HEK293 (cell line): Measurements from ENCODE around the gene SPX.

Experiments
- FEZF1 ChIP-seq: fragments of 450-650 bp; formaldehyde crosslinking; IDR thresholded peaks from 2 replicates; pipeline ENCODE4 v1.5.1; 2016; ENCODE audit warnings: missing biosample characterization, missing genetic modification characterization
- GFI1B ChIP-seq: fragments of 450-650 bp; formaldehyde crosslinking; IDR thresholded peaks from 2 replicates; pipeline ENCODE4 v1.5.1; 2016; ENCODE audit warnings: missing biosample characterization, missing genetic modification characterization
- GLI2 ChIP-seq: fragments of 450-650 bp; formaldehyde crosslinking; IDR thresholded peaks from 2 replicates; pipeline ENCODE4; 2017; ENCODE audit warnings: missing biosample characterization, missing genetic modification characterization, low read depth, borderline replicate concordance
- GLIS2 ChIP-seq: fragments of 450-650 bp; formaldehyde crosslinking; IDR thresholded peaks from 2 replicates; pipeline ENCODE4 v1.5.1; 2016; ENCODE audit warnings: missing biosample characterization, missing genetic modification characterization
- OVOL3 ChIP-seq: fragments of 450-650 bp; formaldehyde crosslinking; IDR thresholded peaks from 2 replicates; pipeline ENCODE4 v1.5.1; 2016; ENCODE audit warnings: missing biosample characterization, missing genetic modification characterization
- RBAK ChIP-seq: fragments of 450-650 bp; formaldehyde crosslinking; IDR thresholded peaks from 2 replicates; pipeline ENCODE4 v1.5.1; 2016; ENCODE audit warnings: missing biosample characterization, missing genetic modification characterization
- TCF7L2 ChIP-seq: IDR thresholded peaks from 2 replicates; pipeline ENCODE4 v1.6.1; 2011; ENCODE audit warnings: low read depth, mild to moderate bottlenecking, inconsistent platforms, low read length, moderate library complexity, borderline replicate concordance
- ZBTB17 ChIP-seq: fragments of 450-650 bp; formaldehyde crosslinking; IDR thresholded peaks from 2 replicates; pipeline ENCODE4 v1.5.1; 2016; ENCODE audit warnings: missing biosample characterization, missing genetic modification characterization
- ZEB2 ChIP-seq: fragments of 450-650 bp; formaldehyde crosslinking; IDR thresholded peaks from 2 replicates; pipeline ENCODE4 v1.5.1; 2016; ENCODE audit warnings: missing biosample characterization, missing genetic modification characterization
- ZNF146 ChIP-seq: fragments of 450-650 bp; formaldehyde crosslinking; IDR thresholded peaks from 2 replicates; pipeline ENCODE4 v1.5.1; 2016; ENCODE audit warnings: missing biosample characterization, missing genetic modification characterization
- ZNF175 ChIP-seq: fragments of 450-650 bp; formaldehyde crosslinking; IDR thresholded peaks from 2 replicates; pipeline ENCODE4 v1.5.1; 2016; ENCODE audit warnings: missing biosample characterization, missing genetic modification characterization
- ZNF184 ChIP-seq: fragments of 450-650 bp; IDR thresholded peaks from 2 replicates; pipeline ENCODE4 v1.5.1; 2018; ENCODE audit warnings: missing biosample characterization, mild to moderate bottlenecking, missing genetic modification characterization
- ZNF274 ChIP-seq, 2 experiments: fragments of 200-500 bp in 1 of 2; fragments of 450-650 bp in 1 of 2; sonication (Bioruptor generic) in 1 of 2; formaldehyde crosslinking in 1 of 2; IDR thresholded peaks; 2 replicates each; pipeline versions ENCODE4 v1.5.1 to v1.6.1; 2014 to 2016; ENCODE audit warnings: borderline replicate concordance in 1 of 2, inconsistent platforms in 1 of 2, low read length in 1 of 2, missing biosample characterization in 1 of 2, missing genetic modification characterization in 1 of 2
- ZNF302 ChIP-seq: fragments of 450-650 bp; formaldehyde crosslinking; IDR thresholded peaks from 2 replicates; pipeline ENCODE4 v1.5.1; 2016; ENCODE audit warnings: missing biosample characterization, missing genetic modification characterization, low read depth
- ZNF423 ChIP-seq: fragments of 450-650 bp; formaldehyde crosslinking; IDR thresholded peaks from 2 replicates; pipeline ENCODE4 v1.5.1; 2016; ENCODE audit warnings: missing biosample characterization, missing genetic modification characterization
- ZNF426 ChIP-seq: fragments of 450-650 bp; formaldehyde crosslinking; IDR thresholded peaks from 2 replicates; pipeline ENCODE4 v1.5.1; 2017; ENCODE audit warnings: missing biosample characterization, missing genetic modification characterization, mild to moderate bottlenecking, inconsistent platforms, moderate library complexity
- ZNF433 ChIP-seq: fragments of 450-650 bp; formaldehyde crosslinking; IDR thresholded peaks from 2 replicates; pipeline ENCODE4 v1.5.1; 2016; ENCODE audit warnings: missing biosample characterization, missing genetic modification characterization, low read depth
- ZNF510 ChIP-seq: fragments of 450-650 bp; formaldehyde crosslinking; IDR thresholded peaks from 2 replicates; pipeline ENCODE4 v1.5.1; 2018; ENCODE audit warnings: mild to moderate bottlenecking, missing genetic modification characterization, missing biosample characterization; ENCODE audit not compliant: insufficient replicate concordance
- ZNF514 ChIP-seq: fragments of 450-650 bp; formaldehyde crosslinking; IDR thresholded peaks from 2 replicates; pipeline ENCODE4 v1.5.1; 2016; ENCODE audit warnings: missing biosample characterization, missing genetic modification characterization
- ZNF521 ChIP-seq: fragments of 450-650 bp; formaldehyde crosslinking; IDR thresholded peaks from 2 replicates; pipeline ENCODE4 v1.5.1; 2017; ENCODE audit warnings: missing biosample characterization, mild to moderate bottlenecking, missing genetic modification characterization
- ZNF548 ChIP-seq: fragments of 450-650 bp; formaldehyde crosslinking; IDR thresholded peaks from 2 replicates; pipeline ENCODE4 v1.5.1; 2016; ENCODE audit warnings: missing biosample characterization, missing genetic modification characterization
- ZNF596 ChIP-seq: fragments of 450-650 bp; IDR thresholded peaks from 2 replicates; pipeline ENCODE4 v1.5.0; 2018; ENCODE audit warnings: missing biosample characterization, mild to moderate bottlenecking, missing genetic modification characterization, moderate library complexity
- ZNF654 ChIP-seq: fragments of 450-650 bp; formaldehyde crosslinking; IDR thresholded peaks from 2 replicates; pipeline ENCODE4 v1.5.1; 2016; ENCODE audit warnings: low read depth, missing biosample characterization, missing genetic modification characterization
- ZNF670 ChIP-seq: fragments of 450-650 bp; formaldehyde crosslinking; IDR thresholded peaks from 2 replicates; pipeline ENCODE4 v1.5.1; 2016; ENCODE audit warnings: missing biosample characterization, missing genetic modification characterization, low read depth
- ZNF76 ChIP-seq: fragments of 450-650 bp; formaldehyde crosslinking; IDR thresholded peaks from 2 replicates; pipeline ENCODE4; 2016; ENCODE audit warnings: low read depth, missing biosample characterization, missing genetic modification characterization, borderline replicate concordance
- ZSCAN23 ChIP-seq: fragments of 450-650 bp; formaldehyde crosslinking; IDR thresholded peaks from 2 replicates; pipeline ENCODE4 v1.5.1; 2016; ENCODE audit warnings: missing biosample characterization, missing genetic modification characterization
- TF ChIP-seq, protein P1 (sequence below): fragments of 450-650 bp; formaldehyde crosslinking; IDR thresholded peaks from 2 replicates; pipeline ENCODE4 v1.5.1; 2016; ENCODE audit warnings: missing biosample characterization, missing genetic modification characterization, borderline replicate concordance
- TF ChIP-seq, protein P2 (sequence below): fragments of 450-650 bp; formaldehyde crosslinking; IDR thresholded peaks from 2 replicates; pipeline ENCODE4 v1.5.1; 2016; ENCODE audit warnings: missing biosample characterization, missing genetic modification characterization
- TF ChIP-seq, protein P3 (sequence below): fragments of 450-650 bp; formaldehyde crosslinking; IDR thresholded peaks from 2 replicates; pipeline ENCODE4 v1.5.1; 2016; ENCODE audit warnings: missing biosample characterization, missing genetic modification characterization
- TF ChIP-seq, protein P4 (sequence below): fragments of 450-650 bp; formaldehyde crosslinking; IDR thresholded peaks from 2 replicates; pipeline ENCODE4 v1.5.1; 2016; ENCODE audit warnings: missing biosample characterization, missing genetic modification characterization

The SPX gene

DNA sequence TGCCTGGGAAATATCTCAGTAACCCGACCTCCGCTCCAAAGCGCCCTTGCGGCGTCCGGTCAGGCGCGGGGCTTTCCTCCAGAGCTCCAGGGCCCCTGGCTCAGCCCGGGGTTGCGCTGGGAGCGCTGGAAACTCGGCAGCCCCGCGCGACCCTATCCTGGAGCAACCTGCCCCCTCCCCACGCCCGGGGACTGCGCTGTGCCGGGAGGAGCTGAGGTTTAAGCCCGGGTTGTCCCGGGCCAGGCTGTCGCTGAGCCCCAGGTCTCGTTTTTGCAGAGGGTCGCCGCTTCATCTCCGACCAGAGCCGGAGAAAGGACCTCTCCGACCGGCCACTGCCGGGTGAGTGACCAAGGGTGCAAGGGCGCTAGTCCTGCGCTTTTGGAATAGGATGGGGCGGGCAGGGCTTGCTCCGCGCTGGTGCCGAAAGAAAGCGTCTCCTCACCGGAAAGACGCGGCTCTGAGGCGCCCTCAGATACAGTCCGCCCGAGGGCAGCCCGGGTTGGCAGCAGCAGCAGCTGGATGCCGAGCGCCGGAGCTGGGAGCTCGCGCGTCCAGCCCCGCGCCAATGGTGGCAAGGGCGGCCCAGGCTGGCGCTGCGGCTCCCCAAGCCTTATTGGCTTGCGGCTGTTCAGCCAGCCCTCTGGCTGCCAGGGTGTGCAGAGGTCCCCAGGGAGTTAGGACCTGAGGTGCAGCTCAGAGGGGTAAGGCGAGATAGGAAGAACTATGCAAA lies 1.5 kb downstream of the SPX start (continued):
- TF ChIP-seq, protein P1, sequence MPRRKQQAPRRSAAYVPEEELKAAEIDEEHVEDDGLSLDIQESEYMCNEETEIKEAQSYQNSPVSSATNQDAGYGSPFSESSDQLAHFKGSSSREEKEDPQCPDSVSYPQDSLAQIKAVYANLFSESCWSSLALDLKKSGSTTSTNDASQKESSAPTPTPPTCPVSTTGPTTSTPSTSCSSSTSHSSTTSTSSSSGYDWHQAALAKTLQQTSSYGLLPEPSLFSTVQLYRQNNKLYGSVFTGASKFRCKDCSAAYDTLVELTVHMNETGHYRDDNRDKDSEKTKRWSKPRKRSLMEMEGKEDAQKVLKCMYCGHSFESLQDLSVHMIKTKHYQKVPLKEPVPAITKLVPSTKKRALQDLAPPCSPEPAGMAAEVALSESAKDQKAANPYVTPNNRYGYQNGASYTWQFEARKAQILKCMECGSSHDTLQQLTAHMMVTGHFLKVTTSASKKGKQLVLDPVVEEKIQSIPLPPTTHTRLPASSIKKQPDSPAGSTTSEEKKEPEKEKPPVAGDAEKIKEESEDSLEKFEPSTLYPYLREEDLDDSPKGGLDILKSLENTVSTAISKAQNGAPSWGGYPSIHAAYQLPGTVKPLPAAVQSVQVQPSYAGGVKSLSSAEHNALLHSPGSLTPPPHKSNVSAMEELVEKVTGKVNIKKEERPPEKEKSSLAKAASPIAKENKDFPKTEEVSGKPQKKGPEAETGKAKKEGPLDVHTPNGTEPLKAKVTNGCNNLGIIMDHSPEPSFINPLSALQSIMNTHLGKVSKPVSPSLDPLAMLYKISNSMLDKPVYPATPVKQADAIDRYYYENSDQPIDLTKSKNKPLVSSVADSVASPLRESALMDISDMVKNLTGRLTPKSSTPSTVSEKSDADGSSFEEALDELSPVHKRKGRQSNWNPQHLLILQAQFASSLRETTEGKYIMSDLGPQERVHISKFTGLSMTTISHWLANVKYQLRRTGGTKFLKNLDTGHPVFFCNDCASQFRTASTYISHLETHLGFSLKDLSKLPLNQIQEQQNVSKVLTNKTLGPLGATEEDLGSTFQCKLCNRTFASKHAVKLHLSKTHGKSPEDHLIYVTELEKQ (tag by site-specific recombination): no peak
- no peak for TF ChIP-seq ZNF596 (tag by site-specific recombination)
- TF ChIP-seq, protein P2, sequence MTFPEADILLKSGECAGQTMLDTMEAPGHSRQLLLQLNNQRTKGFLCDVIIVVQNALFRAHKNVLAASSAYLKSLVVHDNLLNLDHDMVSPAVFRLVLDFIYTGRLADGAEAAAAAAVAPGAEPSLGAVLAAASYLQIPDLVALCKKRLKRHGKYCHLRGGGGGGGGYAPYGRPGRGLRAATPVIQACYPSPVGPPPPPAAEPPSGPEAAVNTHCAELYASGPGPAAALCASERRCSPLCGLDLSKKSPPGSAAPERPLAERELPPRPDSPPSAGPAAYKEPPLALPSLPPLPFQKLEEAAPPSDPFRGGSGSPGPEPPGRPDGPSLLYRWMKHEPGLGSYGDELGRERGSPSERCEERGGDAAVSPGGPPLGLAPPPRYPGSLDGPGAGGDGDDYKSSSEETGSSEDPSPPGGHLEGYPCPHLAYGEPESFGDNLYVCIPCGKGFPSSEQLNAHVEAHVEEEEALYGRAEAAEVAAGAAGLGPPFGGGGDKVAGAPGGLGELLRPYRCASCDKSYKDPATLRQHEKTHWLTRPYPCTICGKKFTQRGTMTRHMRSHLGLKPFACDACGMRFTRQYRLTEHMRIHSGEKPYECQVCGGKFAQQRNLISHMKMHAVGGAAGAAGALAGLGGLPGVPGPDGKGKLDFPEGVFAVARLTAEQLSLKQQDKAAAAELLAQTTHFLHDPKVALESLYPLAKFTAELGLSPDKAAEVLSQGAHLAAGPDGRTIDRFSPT (tag by site-specific recombination): peak; percentile 90
- TF ChIP-seq ZNF514 (tag by site-specific recombination): no peak
- no peak for TF ChIP-seq ZNF521 (tag by site-specific recombination)
- TF ChIP-seq, protein P3, sequence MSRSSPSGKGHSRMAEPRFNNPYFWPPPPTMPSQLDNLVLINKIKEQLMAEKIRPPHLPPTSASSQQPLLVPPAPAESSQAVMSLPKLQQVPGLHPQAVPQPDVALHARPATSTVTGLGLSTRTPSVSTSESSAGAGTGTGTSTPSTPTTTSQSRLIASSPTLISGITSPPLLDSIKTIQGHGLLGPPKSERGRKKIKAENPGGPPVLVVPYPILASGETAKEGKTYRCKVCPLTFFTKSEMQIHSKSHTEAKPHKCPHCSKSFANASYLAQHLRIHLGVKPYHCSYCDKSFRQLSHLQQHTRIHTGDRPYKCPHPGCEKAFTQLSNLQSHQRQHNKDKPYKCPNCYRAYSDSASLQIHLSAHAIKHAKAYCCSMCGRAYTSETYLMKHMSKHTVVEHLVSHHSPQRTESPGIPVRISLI (tag by site-specific recombination): no peak
- no peak for TF ChIP-seq ZNF302 (tag by site-specific recombination)
- TF ChIP-seq ZNF670 (tag by site-specific recombination): no peak
- TF ChIP-seq RBAK (tag by site-specific recombination): no peak
- TF ChIP-seq GLI2 (tag by site-specific recombination): no peak
- TF ChIP-seq ZNF184 (tag by site-specific recombination): no peak
- TF ChIP-seq GFI1B (tag by site-specific recombination): no peak
- peak; percentile 67 for TF ChIP-seq ZBTB17 (tag by site-specific recombination)
- peak; percentile 89 for TF ChIP-seq ZNF423 (tag by site-specific recombination)
- TF ChIP-seq FEZF1 (tag by site-specific recombination): no peak
- TF ChIP-seq GLIS2: peak; percentile 50
- no peak for TF ChIP-seq ZNF274 (IDR thresholded peaks at IDR 0.05; ENCODE audit: low read length)
- no peak for TF ChIP-seq ZNF274 (tag by site-specific recombination; IDR thresholded peaks at IDR 0.05; ENCODE audit: borderline replicate concordance)
- no peak for TF ChIP-seq ZNF76 (tag by site-specific recombination)
- no peak for TF ChIP-seq ZEB2 (tag by site-specific recombination)
- no peak for TF ChIP-seq TCF7L2
- no peak for TF ChIP-seq ZNF548 (tag by site-specific recombination)
- TF ChIP-seq ZNF146 (tag by site-specific recombination): no peak
- no peak for TF ChIP-seq ZNF426 (tag by site-specific recombination)
- no peak for TF ChIP-seq ZNF654
- TF ChIP-seq ZSCAN23 (tag by site-specific recombination): no peak
- no peak for TF ChIP-seq ZNF510
- TF ChIP-seq, protein P4, sequence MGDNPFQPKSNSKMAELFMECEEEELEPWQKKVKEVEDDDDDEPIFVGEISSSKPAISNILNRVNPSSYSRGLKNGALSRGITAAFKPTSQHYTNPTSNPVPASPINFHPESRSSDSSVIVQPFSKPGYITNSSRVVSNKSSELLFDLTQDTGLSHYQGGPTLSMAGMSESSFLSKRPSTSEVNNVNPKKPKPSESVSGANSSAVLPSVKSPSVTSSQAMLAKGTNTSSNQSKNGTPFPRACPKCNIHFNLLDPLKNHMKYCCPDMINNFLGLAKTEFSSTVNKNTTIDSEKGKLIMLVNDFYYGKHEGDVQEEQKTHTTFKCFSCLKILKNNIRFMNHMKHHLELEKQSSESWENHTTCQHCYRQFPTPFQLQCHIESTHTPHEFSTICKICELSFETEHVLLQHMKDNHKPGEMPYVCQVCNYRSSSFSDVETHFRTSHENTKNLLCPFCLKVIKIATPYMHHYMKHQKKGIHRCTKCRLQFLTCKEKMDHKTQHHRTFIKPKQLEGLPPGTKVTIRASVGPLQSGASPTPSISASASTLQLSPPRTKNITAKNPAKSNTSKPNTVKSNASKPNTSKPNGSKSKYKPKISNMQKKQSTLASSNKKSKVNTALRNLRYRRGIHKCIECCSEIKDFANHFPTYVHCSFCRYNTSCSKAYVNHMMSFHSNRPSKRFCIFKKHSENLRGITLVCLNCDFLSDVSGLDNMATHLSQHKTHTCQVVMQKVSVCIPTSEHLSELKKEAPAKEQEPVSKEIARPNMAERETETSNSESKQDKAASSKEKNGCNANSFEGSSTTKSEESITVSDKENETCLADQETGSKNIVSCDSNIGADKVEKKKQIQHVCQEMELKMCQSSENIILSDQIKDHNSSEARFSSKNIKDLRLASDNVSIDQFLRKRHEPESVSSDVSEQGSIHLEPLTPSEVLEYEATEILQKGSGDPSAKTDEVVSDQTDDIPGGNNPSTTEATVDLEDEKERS (tag by site-specific recombination): no peak
- no peak for TF ChIP-seq OVOL3 (tag by site-specific recombination)
- no peak for TF ChIP-seq ZNF175 (tag by site-specific recombination)
- no peak for TF ChIP-seq ZNF433 (tag by site-specific recombination)
